GM12878 (cell line): ENCODE data around the gene PRR9. TPM values are rescaled to one million over a fixed set of nuclear protein-coding genes. Genes with fewer than 3 reads are reported as not detected.

Source experiments
- ATAC-seq: fragments of 200-7000 bp; cut with Tn5 transposase; 3 replicates; pipeline ENCODE4 v1.9.1; 2020; ENCODE audit warnings: mild to moderate bottlenecking, moderate library complexity
- BruUV-seq: library from RNA; stranded (reverse); fragments of 400-500 nt; replicated peaks from 2 replicates; lab custom pipeline; 2021; lab: Mats Ljungman, UMichigan
- CTCF ChIA-PET: fragments of 300-600 bp; sonication (Branson Sonifier 250); formaldehyde crosslinking; extraction: SDS; loops from one replicate; lab custom pipeline; 2021; ENCODE audit warnings: inconsistent platforms; lab: Yijun Ruan, JAX
- POLR2A ChIA-PET: fragments of 350-600 bp; formaldehyde crosslinking; extraction: SDS; loops from one replicate; lab custom pipeline; 2021; ENCODE audit warnings: inconsistent platforms; lab: Charles Lee
- RAD21 ChIA-PET: fragments of 300-600 bp; sonication (Branson Sonifier 250); formaldehyde crosslinking; loops from one replicate; lab custom pipeline; 2023; ENCODE audit warnings: antibody characterized with exemption; ENCODE audit not compliant: unreplicated experiment; lab: Charles Lee
- SMC1A ChIA-PET: fragments of 300-600 bp; sonication (Branson Sonifier 250); formaldehyde crosslinking; loops from one replicate; lab custom pipeline; 2023; ENCODE audit not compliant: unreplicated experiment, uncharacterized antibody; lab: Charles Lee
- DNase-seq: peaks from one replicate; pipeline ENCODE4 v3.0.0-alpha.2; 2011; ENCODE audit warnings: low read depth, low spot score
- FAIRE-seq: peaks from 3 replicates; lab custom pipeline; 2011; peaks lifted over from hg19 to GRCh38; lab: Jason Lieb, UNC
- H2AFZ ChIP-seq: 2 replicates; pipeline ENCODE4 v1.6.0; 2011; ENCODE audit warnings: low read depth, low read length, control low read depth; ENCODE audit not compliant: control insufficient read depth
- H3K27ac ChIP-seq: 2 replicates; pipeline ENCODE4 v1.5.1; 2011; ENCODE audit warnings: control low read depth; ENCODE audit not compliant: control insufficient read depth, insufficient read depth
- H3K27me3 ChIP-seq, 2 experiments: replicated peaks in 1 of 2; 2 replicates each; pipeline versions ENCODE4 v1.6.0 to v1.6.1; 2011; ENCODE audit warnings: low read length in 1 of 2; ENCODE audit not compliant: control insufficient read depth in 2 of 2, insufficient read depth in 2 of 2
- H3K36me3 ChIP-seq, 2 experiments: 2 replicates each; pipeline ENCODE4 v1.5.1; 2011; ENCODE audit warnings: low read length in 1 of 2; ENCODE audit not compliant: control insufficient read depth in 2 of 2, insufficient read depth in 2 of 2
- H3K4me1 ChIP-seq: 2 replicates; pipeline ENCODE4 v1.6.1; 2011; ENCODE audit warnings: mild to moderate bottlenecking, low read length, moderate library complexity, mixed read lengths; ENCODE audit not compliant: control insufficient read depth, insufficient read depth
- H3K4me2 ChIP-seq: 2 replicates; pipeline ENCODE4 v1.6.0; 2011; ENCODE audit warnings: control low read depth; ENCODE audit not compliant: control insufficient read depth, insufficient read depth
- H3K4me3 ChIP-seq: fragments of 200-600 bp; sonication (generic); 2 replicates; pipeline ENCODE4 v1.5.1; 2016
- H3K79me2 ChIP-seq: 2 replicates; pipeline ENCODE4 v1.6.0; 2011; ENCODE audit warnings: low read length; ENCODE audit not compliant: control insufficient read depth, insufficient read depth
- H3K9ac ChIP-seq: 2 replicates; pipeline ENCODE4 v1.8.0; 2011; ENCODE audit warnings: low read length, control low read depth, mixed read lengths; ENCODE audit not compliant: control insufficient read depth, insufficient read depth
- H3K9me3 ChIP-seq: replicated peaks from 3 replicates; pipeline ENCODE4 v1.5.1; 2011; ENCODE audit warnings: mild to moderate bottlenecking, low read length; ENCODE audit not compliant: control insufficient read depth, insufficient read depth
- H4K20me1 ChIP-seq: 2 replicates; pipeline ENCODE4 v1.6.0; 2011; ENCODE audit not compliant: control insufficient read depth, insufficient read depth
- BCL11A ChIP-seq: IDR thresholded peaks from 2 replicates; pipeline ENCODE4 v1.6.1; 2011; ENCODE audit warnings: low read depth, low read length
- CHD1 ChIP-seq: IDR thresholded peaks from 2 replicates; pipeline ENCODE4 v1.6.1; 2012; ENCODE audit warnings: low read depth, low read length, improper control_type of control experiment
- CREB1 ChIP-seq: IDR thresholded peaks from 2 replicates; pipeline ENCODE4 v1.6.1; 2012; ENCODE audit warnings: low read depth, mild to moderate bottlenecking, inconsistent platforms
- FOXK2 ChIP-seq: fragments of 450-650 bp; IDR thresholded peaks from 2 replicates; pipeline ENCODE4 v1.6.1; 2017; ENCODE audit warnings: mild to moderate bottlenecking, moderate library complexity
- HDGF ChIP-seq: fragments of 450-650 bp; IDR thresholded peaks from 2 replicates; pipeline ENCODE4 v1.6.1; 2016; ENCODE audit warnings: antibody characterized with exemption
- IRF4 ChIP-seq: IDR thresholded peaks from 2 replicates; pipeline ENCODE4 v1.6.1; 2011; ENCODE audit warnings: low read depth, low read length
- NFYB ChIP-seq: IDR thresholded peaks from 2 replicates; pipeline ENCODE4 v1.6.1; 2011; ENCODE audit warnings: low read depth, mild to moderate bottlenecking, low read length, improper control_type of control experiment, moderate library complexity; ENCODE audit not compliant: insufficient read depth
- RAD51 ChIP-seq: fragments of 450-650 bp; IDR thresholded peaks from 2 replicates; pipeline ENCODE4 v1.6.1; 2016; ENCODE audit warnings: moderate library complexity, mild to moderate bottlenecking, inconsistent platforms
- RELB ChIP-seq: fragments of 450-650 bp; IDR thresholded peaks from 2 replicates; pipeline ENCODE4 v1.6.1; 2017; ENCODE audit warnings: low read depth, mild to moderate bottlenecking, moderate library complexity
- SMAD1 ChIP-seq: fragments of 450-650 bp; IDR thresholded peaks from 2 replicates; pipeline ENCODE4 v1.6.1; 2018; ENCODE audit warnings: mild to moderate bottlenecking, low read depth; ENCODE audit not compliant: partially characterized antibody
- SMARCA5 ChIP-seq: fragments of 450-650 bp; IDR thresholded peaks from 2 replicates; pipeline ENCODE4 v1.6.1; 2017; ENCODE audit warnings: mild to moderate bottlenecking
- SPI1 ChIP-seq: IDR thresholded peaks from 2 replicates; pipeline ENCODE4 v1.6.1; 2011; ENCODE audit warnings: low read depth, mild to moderate bottlenecking, low read length, moderate library complexity, borderline replicate concordance; ENCODE audit not compliant: insufficient read depth
- TCF12 ChIP-seq: IDR thresholded peaks from 2 replicates; pipeline ENCODE4 v1.6.1; 2011; ENCODE audit warnings: low read depth, mild to moderate bottlenecking, low read length
- ZNF207 ChIP-seq: fragments of 450-650 bp; IDR thresholded peaks from 2 replicates; pipeline ENCODE4 v1.6.1; 2014; ENCODE audit warnings: antibody characterized with exemption, mild to moderate bottlenecking, borderline replicate concordance
- ZNF24 ChIP-seq: fragments of 450-650 bp; IDR thresholded peaks from 2 replicates; pipeline ENCODE4 v1.6.1; 2017; ENCODE audit warnings: antibody characterized with exemption, mild to moderate bottlenecking
- WGBS: methylation state at CpG from one replicate; pipeline ENCODE4 v1.1.6; 2016; ENCODE audit warnings: low lambda C conversion rate; ENCODE audit not compliant: insufficient replicate concordance, insufficient coverage; ENCODE audit errors: missing lambda C conversion rate; 5-methylcytosine and 5-hydroxymethylcytosine counted together
- in situ Hi-C: fragments of 300-500 bp; cut with MboI; formaldehyde crosslinking; loops from 9 replicates; pipeline ENCODE4 v1.14.3; 2018; ENCODE audit warnings: mixed read lengths
- intact Hi-C: fragments of 100-400 bp; cut with micrococcal nuclease; formaldehyde crosslinking; loops from one replicate; pipeline ENCODE4 v1.14.2; 2022; ENCODE audit not compliant: unreplicated experiment
- polyA plus RNA-seq, 11 experiments: library from polyadenylated mRNA; depleted of rRNA in 4 of 11; unstranded in 6 of 11; stranded (reverse) in 5 of 11; fragments of >200 nt; fragmentation: Nextera tagmentation in 4 of 11; fragmentation: Illumina TruSeq in 1 of 11; extraction: Ambion mirVana in 4 of 11; extraction: Trizol in 1 of 11; gene quantifications; 1 replicate in 1 of 11; 2 replicates in 10 of 11; pipeline versions ENCODE4 v1.2.1 to v1.2.3, GENCODE V29; 2011 to 2016; ENCODE audit warnings: inconsistent platforms in 2 of 11, missing spikeins in 2 of 11, low read depth in 1 of 11
- total RNA-seq, 4 experiments: library from RNA; depleted of rRNA in 3 of 4; stranded (reverse); fragments of >200 nt in 3 of 4; fragmentation: Illumina TruSeq in 1 of 4; extraction: Trizol in 1 of 4; gene quantifications; 2 replicates each; pipeline versions ENCODE4 v1.2.1 to v1.2.3, GENCODE V29; 2013 to 2021
- TF ChIP-seq, protein P1 (sequence below): fragments of 450-650 bp; IDR thresholded peaks from 2 replicates; pipeline ENCODE4 v1.6.1; 2017; ENCODE audit warnings: mild to moderate bottlenecking, moderate library complexity

Gene PRR9
- total and polyA plus RNA-seq, 10 of the 15 experiments (the other 5 are each of a cell fraction or from before 2014, with no cell fraction given) = not detected

- TF ChIP-seq BCL11A (no peak), CREB1 (no peak), SMARCA5 (no peak), FOXK2 (no peak), IRF4 (no peak), RELB (no peak), HDGF (no peak), NFYB (no peak), ZNF207 (no peak), SPI1 (no peak), CHD1 (no peak), SMAD1 (no peak), RAD51 (no peak), TCF12 (no peak), ZNF24 (no peak)
- TF ChIP-seq, protein P1, sequence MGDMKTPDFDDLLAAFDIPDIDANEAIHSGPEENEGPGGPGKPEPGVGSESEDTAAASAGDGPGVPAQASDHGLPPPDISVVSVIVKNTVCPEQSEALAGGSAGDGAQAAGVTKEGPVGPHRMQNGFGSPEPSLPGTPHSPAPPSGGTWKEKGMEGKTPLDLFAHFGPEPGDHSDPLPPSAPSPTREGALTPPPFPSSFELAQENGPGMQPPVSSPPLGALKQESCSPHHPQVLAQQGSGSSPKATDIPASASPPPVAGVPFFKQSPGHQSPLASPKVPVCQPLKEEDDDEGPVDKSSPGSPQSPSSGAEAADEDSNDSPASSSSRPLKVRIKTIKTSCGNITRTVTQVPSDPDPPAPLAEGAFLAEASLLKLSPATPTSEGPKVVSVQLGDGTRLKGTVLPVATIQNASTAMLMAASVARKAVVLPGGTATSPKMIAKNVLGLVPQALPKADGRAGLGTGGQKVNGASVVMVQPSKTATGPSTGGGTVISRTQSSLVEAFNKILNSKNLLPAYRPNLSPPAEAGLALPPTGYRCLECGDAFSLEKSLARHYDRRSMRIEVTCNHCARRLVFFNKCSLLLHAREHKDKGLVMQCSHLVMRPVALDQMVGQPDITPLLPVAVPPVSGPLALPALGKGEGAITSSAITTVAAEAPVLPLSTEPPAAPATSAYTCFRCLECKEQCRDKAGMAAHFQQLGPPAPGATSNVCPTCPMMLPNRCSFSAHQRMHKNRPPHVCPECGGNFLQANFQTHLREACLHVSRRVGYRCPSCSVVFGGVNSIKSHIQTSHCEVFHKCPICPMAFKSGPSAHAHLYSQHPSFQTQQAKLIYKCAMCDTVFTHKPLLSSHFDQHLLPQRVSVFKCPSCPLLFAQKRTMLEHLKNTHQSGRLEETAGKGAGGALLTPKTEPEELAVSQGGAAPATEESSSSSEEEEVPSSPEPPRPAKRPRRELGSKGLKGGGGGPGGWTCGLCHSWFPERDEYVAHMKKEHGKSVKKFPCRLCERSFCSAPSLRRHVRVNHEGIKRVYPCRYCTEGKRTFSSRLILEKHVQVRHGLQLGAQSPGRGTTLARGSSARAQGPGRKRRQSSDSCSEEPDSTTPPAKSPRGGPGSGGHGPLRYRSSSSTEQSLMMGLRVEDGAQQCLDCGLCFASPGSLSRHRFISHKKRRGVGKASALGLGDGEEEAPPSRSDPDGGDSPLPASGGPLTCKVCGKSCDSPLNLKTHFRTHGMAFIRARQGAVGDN = no peak
- TF ChIP-seq, all 136 proteins: peak for 0
- DNase-seq (no peak), ATAC-seq (no peak; the same call in 2 of the 3 replicates), FAIRE-seq (no peak)
- ChIA-PET CTCF (interaction anchor here (0.6 to 2.8 kb wide), 8 partner anchors 9 to 322 kb away, joined by 3 to 12 read pairs (median 4); no protein-coding TSS in a partner anchor), POLR2A (interaction anchor here (1.0 kb wide), 1 partner anchor 14 kb away, joined by 3 read pairs; no protein-coding TSS in a partner anchor), RAD21 (interaction anchor here (1.3 kb wide), 1 partner anchor 15 kb away, joined by 3 read pairs; no protein-coding TSS in a partner anchor), SMC1A (interaction anchor here (0.6 to 2.1 kb wide), 6 partner anchors 11 to 118 kb away, joined by 3 to 7 read pairs (median 5); partner anchors contain the start of gene LORICRIN)
- 10% methylated on average over 5 of the region's 5 CpGs for WGBS
- in situ Hi-C loops = no loop called here
- intact Hi-C loops = no loop called here
- Histone ChIP-seq H3K4me1 (no peaks in the 10 kb centered on the region), H3K4me3 (no peak overlapping the region), H3K9me3 (no peaks in the 10 kb centered on the region; the same call in 2 of the 3 replicates), H3K27me3 (no peaks in the 10 kb centered on the region), H3K36me3 (no peaks in the 10 kb centered on the region), H2AFZ (no peak overlapping the region), H3K4me2 (no peak overlapping the region), H3K9ac (no peak overlapping the region), H3K27ac (no peak overlapping the region), H4K20me1 (no peaks in the 10 kb centered on the region), H3K79me2 (no peaks in the 10 kb centered on the region)
- BruUV-seq = no TSS peak
These were observed 30.9 kb downstream of the PRR9 start for GRCh38 chr1:153248176-153248879.
